Erythroblast (primary cell): Measurements from ENCODE around the gene STX10.

ENCODE experiments used
- GATA1 ChIP-seq: IDR thresholded peaks from 2 replicates; pipeline ENCODE4 v1.6.1; 2011; ENCODE audit warnings: low read depth, mild to moderate bottlenecking, control low read depth, low read length, moderate library complexity
- POLR2A ChIP-seq: IDR thresholded peaks from 2 replicates; pipeline ENCODE4 v1.6.1; 2011; ENCODE audit warnings: mild to moderate bottlenecking, low read length

DNA sequence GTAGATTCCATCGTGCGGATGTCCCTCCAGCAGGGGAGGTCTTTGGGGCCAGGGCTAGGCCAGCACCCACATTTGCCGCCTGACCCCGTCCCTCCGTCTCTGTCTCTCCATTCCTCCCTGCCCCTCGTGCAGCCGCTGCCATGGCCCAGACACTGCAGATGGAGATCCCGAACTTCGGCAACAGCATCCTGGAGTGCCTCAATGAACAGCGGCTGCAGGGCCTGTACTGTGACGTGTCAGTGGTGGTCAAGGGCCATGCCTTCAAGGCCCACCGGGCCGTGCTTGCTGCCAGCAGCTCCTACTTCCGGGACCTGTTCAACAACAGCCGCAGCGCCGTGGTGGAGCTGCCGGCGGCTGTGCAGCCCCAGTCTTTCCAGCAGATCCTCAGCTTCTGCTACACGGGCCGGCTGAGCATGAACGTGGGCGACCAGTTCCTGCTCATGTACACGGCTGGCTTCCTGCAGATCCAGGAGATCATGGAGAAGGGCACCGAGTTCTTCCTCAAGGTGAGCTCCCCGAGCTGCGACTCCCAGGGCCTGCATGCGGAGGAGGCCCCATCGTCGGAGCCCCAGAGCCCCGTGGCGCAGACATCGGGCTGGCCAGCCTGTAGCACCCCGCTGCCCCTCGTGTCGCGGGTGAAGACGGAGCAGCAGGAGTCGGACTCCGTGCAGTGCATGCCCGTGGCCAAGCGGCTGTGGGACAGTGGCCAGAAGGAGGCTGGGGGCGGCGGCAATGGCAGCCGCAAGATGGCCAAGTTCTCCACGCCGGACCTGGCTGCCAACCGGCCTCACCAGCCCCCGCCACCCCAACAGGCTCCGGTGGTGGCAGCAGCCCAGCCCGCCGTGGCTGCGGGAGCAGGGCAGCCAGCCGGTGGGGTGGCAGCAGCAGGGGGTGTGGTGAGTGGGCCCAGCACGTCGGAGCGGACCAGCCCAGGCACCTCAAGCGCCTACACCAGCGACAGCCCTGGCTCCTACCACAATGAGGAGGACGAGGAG, 14.8 kb downstream of the STX10 start:
- TF ChIP-seq POLR2A = no peak
- no peak for TF ChIP-seq GATA1
